Naive thymus-derived CD4-positive, alpha-beta T cell (primary cell): ENCODE measurements around the gene NAPA. TPM values are rescaled to one million over a fixed set of nuclear protein-coding genes. Genes with fewer than 3 reads are reported as not detected.
A peak's percentile ranks its signal among the peaks of the same experiment; 100 is the strongest.

ENCODE experiments used
- ATAC-seq: fragments of 150-1000 bp; cut with Tn5 transposase; 2 replicates; pipeline ENCODE4 v1.10.0; 2021; ENCODE audit warnings: mild to moderate bottlenecking, moderate library complexity
- CTCF ChIA-PET: fragments of 350-600 bp; sonication (Branson Sonifier 250); formaldehyde crosslinking; loops from one replicate; lab custom pipeline; 2021; ENCODE audit warnings: antibody characterized with exemption; lab: Charles Lee
- POLR2A ChIA-PET: fragments of 350-600 bp; sonication (Branson Sonifier 250); formaldehyde crosslinking; loops from one replicate; lab custom pipeline; 2021; ENCODE audit warnings: antibody characterized with exemption, inconsistent platforms; lab: Charles Lee
- DNase-seq, 9 donors: peaks; one replicate each; pipeline versions ENCODE4 v3.0.0 to v3.0.0-alpha.2; 2020 to 2022; ENCODE audit warnings: mixed read lengths in 1 of 9
- H3K27ac ChIP-seq: one replicate; pipeline ENCODE4 v1.7.0; 2013; ENCODE audit warnings: mild to moderate bottlenecking, low read depth, low read length, moderate library complexity
- H3K27me3 ChIP-seq, 2 donors: one replicate each; pipeline ENCODE4 v1.7.0; 2013; ENCODE audit warnings: low read length in 2 of 2, mild to moderate bottlenecking in 2 of 2, moderate library complexity in 2 of 2; ENCODE audit not compliant: control insufficient read depth in 2 of 2, insufficient read depth in 2 of 2
- H3K36me3 ChIP-seq, 3 experiments: 1 replicate in 2 of 3; 2 replicates in 1 of 3; pipeline ENCODE4 v1.7.0; 2013; ENCODE audit warnings: low read length in 3 of 3, mild to moderate bottlenecking in 3 of 3, moderate library complexity in 1 of 3; ENCODE audit not compliant: insufficient read depth in 3 of 3, control insufficient read depth in 2 of 3
- H3K4me1 ChIP-seq, 2 donors: one replicate each; pipeline ENCODE4 v1.7.0; 2013; ENCODE audit warnings: low read length in 2 of 2, mild to moderate bottlenecking in 2 of 2, moderate library complexity in 1 of 2; ENCODE audit not compliant: control insufficient read depth in 2 of 2, insufficient read depth in 2 of 2
- H3K4me3 ChIP-seq: 2 replicates; pipeline ENCODE4 v1.7.0; 2013; ENCODE audit warnings: mild to moderate bottlenecking, low read length
- H3K9me3 ChIP-seq, 3 experiments: 1 replicate in 2 of 3; 2 replicates in 1 of 3; pipeline ENCODE4 v1.7.0; 2013; ENCODE audit warnings: low read length in 3 of 3; ENCODE audit not compliant: control insufficient read depth in 2 of 3
- H3K27ac Mint-ChIP-seq, 9 donors: one replicate each; pipeline ENCODE4 v1.8.0; 2020 to 2022; ENCODE audit warnings: mixed read lengths in 9 of 9, mild to moderate bottlenecking in 8 of 9, moderate library complexity in 5 of 9, inconsistent platforms in 2 of 9
- H3K27me3 Mint-ChIP-seq, 5 donors: one replicate each; pipeline ENCODE4 v1.8.0; 2021 to 2022; ENCODE audit warnings: mixed read lengths in 5 of 5, mild to moderate bottlenecking in 1 of 5
- H3K36me3 Mint-ChIP-seq, 5 donors: one replicate each; pipeline ENCODE4 v1.8.0; 2020 to 2022; ENCODE audit warnings: mixed read lengths in 5 of 5, mild to moderate bottlenecking in 3 of 5, inconsistent platforms in 1 of 5
- H3K4me1 Mint-ChIP-seq, 7 donors: one replicate each; pipeline ENCODE4 v1.8.0; 2020 to 2022; ENCODE audit warnings: mixed read lengths in 7 of 7, mild to moderate bottlenecking in 3 of 7, inconsistent platforms in 1 of 7
- H3K4me3 Mint-ChIP-seq, 10 donors: one replicate each; pipeline ENCODE4 v1.8.0; 2020 to 2022; ENCODE audit warnings: mild to moderate bottlenecking in 10 of 10, mixed read lengths in 10 of 10, moderate library complexity in 6 of 10, inconsistent platforms in 2 of 10
- H3K9me3 Mint-ChIP-seq, 11 donors: one replicate each; pipeline ENCODE4 v1.8.0; 2020 to 2022; ENCODE audit warnings: mixed read lengths in 11 of 11, mild to moderate bottlenecking in 4 of 11, inconsistent platforms in 1 of 11, moderate library complexity in 1 of 11
- intact Hi-C, 2 donors: fragments of 100-400 bp; cut with micrococcal nuclease; formaldehyde crosslinking; loops; one replicate each; pipeline ENCODE4 v1.15.1; 2023
- polyA plus RNA-seq, 2 donors: library from polyadenylated mRNA; unstranded; fragments of 300-500 nt; fragmentation: Illumina TruSeq; gene quantifications; one replicate each; pipeline ENCODE4 v1.2.3, GENCODE V29; 2021
- total RNA-seq, 6 experiments: library from RNA in 5 of 6; stranded (reverse) in 5 of 6; gene quantifications; 1 replicate in 5 of 6; 2 replicates in 1 of 6; pipeline ENCODE4 v1.2.3 and lab custom pipeline; 2021 to 2026

Gene NAPA
- total and polyA plus RNA-seq, 7 experiments from 2014 or later, result 86.2 to 136 (median 107) TPM

DNA sequence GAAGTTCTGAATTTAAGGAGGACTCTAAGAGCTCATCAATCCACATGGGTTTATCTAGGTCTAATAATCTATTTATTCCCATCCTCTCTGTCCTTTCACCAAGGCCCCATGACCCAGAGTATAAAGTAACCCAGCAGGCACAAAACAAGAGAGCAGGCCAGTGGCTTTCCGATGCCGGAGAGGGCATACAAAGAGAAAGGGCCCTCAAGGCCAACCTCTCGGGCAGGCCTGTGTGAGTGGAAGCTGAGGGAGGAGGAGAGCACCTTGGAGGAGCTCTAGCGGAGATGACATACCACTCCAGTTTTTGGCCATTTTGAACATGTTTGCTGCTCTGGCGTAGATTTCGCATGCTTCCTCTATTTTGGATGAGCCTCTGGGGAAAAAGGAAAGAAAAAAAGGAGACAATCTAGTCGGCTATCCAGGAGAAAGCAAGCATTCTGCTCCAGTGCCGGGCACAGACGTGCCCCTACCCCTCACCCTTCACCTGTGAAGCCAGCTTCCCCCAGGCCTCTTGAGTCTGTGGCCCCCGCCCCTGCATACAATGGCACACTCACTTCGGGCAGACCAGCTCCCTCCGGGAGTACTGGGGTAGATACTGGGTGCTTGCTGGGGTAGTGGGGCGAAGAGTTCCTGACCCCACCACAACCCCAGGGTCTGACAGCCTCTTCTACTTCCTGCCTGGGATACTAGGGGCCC is 11.6 kb downstream of the NAPA start:
- CTCF ChIA-PET, result no interaction called here
- Histone ChIP-seq H3K27me3 (no peaks in the 10 kb centered on the region), H3K9me3 (no peaks in the 10 kb centered on the region), H3K36me3 (peaks cover 0 to 85% (median 12%) of the 10 kb centered on the region in 3 experiments), H3K4me1 (peaks cover 3 to 5% of the 10 kb centered on the region in 2 donors), H3K4me3 (no peak overlapping the region), H3K27ac (no peak overlapping the region)
- intact Hi-C loops, result no loop called here
- Mint-ChIP-seq H3K4me1 (peaks cover 0 to 30% (median 3%) of the 10 kb centered on the region in 7 donors), H3K27ac (peak overlapping the region in 1 of 9 donors; percentile 14), H3K4me3 (no peak overlapping the region), H3K36me3 (peaks cover 0 to 31% (median 4%) of the 10 kb centered on the region in 5 donors), H3K27me3 (no peaks in the 10 kb centered on the region), H3K9me3 (no peaks in the 10 kb centered on the region)
- POLR2A ChIA-PET, result interaction anchor here (0.9 kb wide), 1 partner anchor 97 kb away, joined by 3 read pairs; no protein-coding TSS in a partner anchor
- ATAC-seq, result no peak
- no peak for DNase-seq

DNA sequence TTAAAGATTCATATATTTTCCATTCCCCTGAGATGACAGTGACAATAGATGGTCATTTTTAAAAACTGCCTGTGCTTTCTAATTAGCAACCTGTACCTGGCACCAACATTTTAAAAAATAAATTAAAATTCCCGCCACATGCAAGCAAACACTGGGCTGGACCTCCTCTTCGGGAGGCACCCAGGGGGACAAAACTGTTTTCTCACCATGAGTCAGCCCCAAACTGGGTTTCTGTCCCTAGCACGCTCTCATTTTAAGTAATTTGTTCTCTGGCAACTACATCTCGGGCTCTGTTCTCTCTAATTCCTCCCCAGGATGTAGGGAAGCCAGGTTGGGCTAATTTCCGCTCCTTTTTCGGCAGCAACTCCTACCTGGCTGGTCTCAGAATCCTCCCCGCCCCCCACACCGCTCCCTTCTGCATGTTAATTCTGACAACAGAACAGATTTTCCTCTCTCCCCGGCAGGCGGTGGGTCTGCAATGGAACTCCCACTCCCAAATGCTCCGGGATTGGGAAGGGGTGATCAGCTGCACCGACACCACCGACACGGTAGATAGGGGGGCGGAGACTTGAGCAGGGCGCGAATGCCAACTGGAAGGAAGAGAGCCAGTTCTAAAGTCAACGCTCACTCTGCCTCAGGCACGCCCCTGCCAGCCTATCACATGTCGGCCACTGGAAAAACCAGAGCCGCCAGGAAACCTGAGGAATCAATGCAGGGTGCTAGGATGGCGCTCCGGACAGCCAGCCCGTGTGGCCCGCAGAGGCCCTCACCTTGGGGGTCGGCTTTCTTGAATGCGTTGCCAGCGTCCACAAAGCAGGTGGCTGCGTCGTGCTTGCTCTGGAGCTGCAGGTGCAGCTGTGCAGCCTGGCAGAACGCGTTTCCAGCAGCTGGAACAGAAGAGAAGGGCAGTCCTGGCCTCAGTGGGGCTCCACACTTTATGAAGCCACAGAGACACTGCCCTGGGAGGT is 14.7 kb downstream of the NAPA start:
- Mint-ChIP-seq H3K27me3 (no peaks in the 10 kb centered on the region), H3K36me3 (peaks cover 0 to 35% (median 4%) of the 10 kb centered on the region in 5 donors), H3K4me1 (peaks cover 0 to 47% (median 18%) of the 10 kb centered on the region in 7 donors), H3K9me3 (no peaks in the 10 kb centered on the region), H3K4me3 (no peak overlapping the region), H3K27ac (no peak overlapping the region)
- DNase-seq (no peak), ATAC-seq (no peak)
- no peak overlapping the region for H3K4me3 ChIP-seq
- no peaks in the 10 kb centered on the region for H3K27me3 ChIP-seq
- intact Hi-C loops, result no loop called here
- ChIA-PET CTCF (no interaction called here), POLR2A (no interaction called here)
- no peaks in the 10 kb centered on the region for H3K9me3 ChIP-seq
- peaks cover 0 to 92% (median 15%) of the 10 kb centered on the region in 3 experiments for H3K36me3 ChIP-seq
- H3K4me1 ChIP-seq, result no peaks in the 10 kb centered on the region
- H3K27ac ChIP-seq, result no peak overlapping the region

- H3K27me3 Mint-ChIP-seq, result no peaks in the 10 kb centered on the region
- peaks cover 0 to 42% (median 18%) of the 10 kb centered on the region in 7 donors for H3K4me1 Mint-ChIP-seq
- Histone ChIP-seq H3K9me3 (no peaks in the 10 kb centered on the region), H3K27me3 (no peaks in the 10 kb centered on the region), H3K4me1 (no peaks in the 10 kb centered on the region), H3K36me3 (peaks cover 0 to 93% (median 15%) of the 10 kb centered on the region in 3 experiments), H3K27ac (no peak overlapping the region), H3K4me3 (no peak overlapping the region)
- DNase-seq (no peak), ATAC-seq (no peak)
- ChIA-PET CTCF (interaction anchor here (0.6 kb wide), 1 partner anchor 318 kb away, joined by 3 read pairs; no protein-coding TSS in a partner anchor), POLR2A (no interaction called here)
- no peak overlapping the region for H3K4me3 Mint-ChIP-seq
- intact Hi-C loops, result no loop called here
- peaks cover 0 to 30% (median 4%) of the 10 kb centered on the region in 5 donors for H3K36me3 Mint-ChIP-seq
- no peak overlapping the region for H3K27ac Mint-ChIP-seq
- H3K9me3 Mint-ChIP-seq, result no peaks in the 10 kb centered on the region
Observed at GRCh38 chr19:47499371-47499770, 15.5 kb downstream of the NAPA start.

GRCh38 chr19:47498561-47498960 is 16.3 kb downstream of the NAPA start:
- POLR2A ChIA-PET, result no interaction called here
- peaks cover 0 to 30% (median 5%) of the 10 kb centered on the region in 5 donors for H3K36me3 Mint-ChIP-seq

DNA sequence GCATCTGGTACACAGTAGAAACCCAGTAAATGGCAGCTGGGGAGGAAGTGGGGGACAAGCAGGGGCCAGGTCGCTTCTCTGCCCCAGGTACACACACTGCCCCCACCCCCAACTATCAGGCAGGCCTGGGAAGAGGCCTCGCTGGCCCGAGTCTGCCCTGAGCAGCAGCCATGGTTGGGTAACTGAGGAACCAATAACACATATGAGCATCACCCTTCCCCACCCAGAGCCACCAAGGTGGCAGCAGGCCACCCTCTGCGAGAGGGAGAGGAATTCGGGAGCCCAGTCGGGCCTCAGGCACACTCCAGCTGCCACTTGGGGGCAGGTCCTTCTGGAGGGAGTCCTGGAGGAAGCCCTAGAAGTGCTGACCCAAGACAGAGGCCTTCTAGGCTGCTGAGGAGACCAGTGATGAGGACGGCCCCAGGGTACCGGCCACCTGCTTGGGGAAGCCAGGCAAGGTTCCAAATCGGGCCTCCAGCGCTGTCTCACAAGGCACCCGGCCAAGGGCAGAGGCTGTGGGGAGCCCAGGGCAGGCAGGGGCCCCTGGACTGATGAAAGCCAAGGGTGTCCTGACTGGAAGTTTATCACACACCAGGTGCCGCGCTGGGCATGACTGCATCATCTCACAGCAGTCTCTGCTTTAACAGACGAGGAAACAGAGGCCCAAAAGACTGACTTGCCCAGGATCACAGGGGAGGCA is 16.9 kb downstream of the NAPA start:
- Mint-ChIP-seq H3K4me1 (peaks cover 0 to 37% (median 16%) of the 10 kb centered on the region in 7 donors), H3K27ac (peak overlapping the region in 1 of 9 donors; percentile 28), H3K36me3 (peaks cover 0 to 31% (median 2%) of the 10 kb centered on the region in 5 donors), H3K27me3 (no peaks in the 10 kb centered on the region), H3K4me3 (no peak overlapping the region), H3K9me3 (no peaks in the 10 kb centered on the region)
- intact Hi-C loops, result no loop called here
- no peaks in the 10 kb centered on the region for H3K4me1 ChIP-seq
- no peaks in the 10 kb centered on the region for H3K9me3 ChIP-seq
- POLR2A ChIA-PET, result interaction anchor here (0.6 kb wide), 1 partner anchor 106 kb away, joined by 3 read pairs; no protein-coding TSS in a partner anchor
- ATAC-seq (no peak), DNase-seq (no peak)
- H3K4me3 ChIP-seq, result no peak overlapping the region
- CTCF ChIA-PET, result no interaction called here
- peaks cover 0 to 88% (median 4%) of the 10 kb centered on the region in 3 experiments for H3K36me3 ChIP-seq
- no peak overlapping the region for H3K27ac ChIP-seq
- H3K27me3 ChIP-seq, result no peaks in the 10 kb centered on the region

More at GRCh38 chr19:47498561-47498960, 16.3 kb downstream of the NAPA start:
- Histone ChIP-seq H3K27me3 (no peaks in the 10 kb centered on the region), H3K9me3 (no peaks in the 10 kb centered on the region), H3K27ac (no peak overlapping the region), H3K36me3 (peaks cover 0 to 88% (median 10%) of the 10 kb centered on the region in 3 experiments), H3K4me3 (no peak overlapping the region), H3K4me1 (no peaks in the 10 kb centered on the region)
- Mint-ChIP-seq H3K4me3 (no peak overlapping the region), H3K27me3 (no peaks in the 10 kb centered on the region), H3K4me1 (peaks cover 0 to 42% (median 18%) of the 10 kb centered on the region in 7 donors), H3K9me3 (no peaks in the 10 kb centered on the region), H3K27ac (peak overlapping the region in 2 of 9 donors; percentile 47 to 54)
- CTCF ChIA-PET, result interaction anchor here (0.6 kb wide), 1 partner anchor 1438 kb away, joined by 3 read pairs; no protein-coding TSS in a partner anchor
- intact Hi-C loops, result no loop called here
- ATAC-seq (no peak), DNase-seq (no peak)
